GM18873 (cell line): ENCODE results near the gene C6orf62.
"Not testable (repeated sequence)": the region's sequence is repeated elsewhere in the genome, so short reads cannot be mapped to it uniquely, and the experiment has no call there.

ENCODE experiments used
- ATAC-seq: cut with Tn5 transposase; IDR thresholded peaks from one replicate; pipeline ENCODE4 v1.9.1; 2021; ENCODE audit warnings: mild to moderate bottlenecking, moderate library complexity, moderate number of reproducible peaks; ENCODE audit not compliant: unreplicated experiment, low FRiP score

Gene C6orf62

GRCh38 chr6:24704468-24704867 lies 14.5 kb downstream of the C6orf62 start:
- ATAC-seq: no peak

DNA sequence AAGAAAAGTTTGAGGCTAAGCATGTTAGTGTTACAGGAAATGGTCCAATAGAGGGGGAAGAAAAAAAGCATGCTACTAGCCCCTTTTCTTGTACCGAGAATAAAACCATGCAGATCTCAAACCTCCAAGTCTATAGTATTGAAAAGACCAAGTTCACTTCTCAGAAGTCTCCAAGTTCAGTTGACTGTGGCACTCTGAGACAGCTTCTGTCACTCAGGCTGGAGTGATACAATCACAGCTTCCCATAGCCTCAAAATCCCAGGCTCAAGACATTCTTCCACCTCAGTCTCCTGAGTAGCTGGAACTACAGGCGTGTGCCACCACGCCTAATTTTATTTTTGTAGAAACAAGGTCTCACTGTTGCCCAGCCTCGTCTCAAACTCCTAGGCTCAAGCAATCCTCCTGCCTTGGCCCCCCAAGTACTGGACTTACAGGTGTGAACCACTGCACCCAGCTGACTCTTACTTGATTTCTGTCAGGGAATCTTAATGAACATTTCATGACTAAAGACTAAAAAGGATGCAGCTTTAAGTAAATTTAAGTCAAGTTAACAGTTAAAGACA lies 16.2 kb downstream of the C6orf62 start:
- ATAC-seq: no peak

GRCh38 chr6:24699521-24700359 lies 19.2 kb downstream of the C6orf62 start:
- no peak for ATAC-seq

DNA sequence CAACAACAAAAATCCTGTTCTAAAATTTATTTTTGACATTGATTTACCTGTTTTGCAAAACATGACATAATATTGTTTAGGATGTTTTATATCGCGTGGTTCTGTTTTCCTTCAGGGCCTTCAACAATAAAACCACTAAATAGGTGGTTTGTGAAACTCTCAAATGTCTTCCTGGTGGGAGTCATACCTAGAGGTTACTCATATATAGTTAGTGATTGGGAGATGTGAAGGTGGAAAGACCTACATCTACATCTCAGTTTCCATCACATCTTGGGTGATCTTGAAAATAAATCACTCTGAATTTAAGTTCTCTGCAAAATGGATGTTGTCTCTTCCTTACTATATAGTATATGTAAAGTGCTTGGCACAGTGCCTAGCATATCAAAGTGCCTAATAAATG lies 22.9 kb downstream of the C6orf62 start:
- no peak for ATAC-seq

DNA sequence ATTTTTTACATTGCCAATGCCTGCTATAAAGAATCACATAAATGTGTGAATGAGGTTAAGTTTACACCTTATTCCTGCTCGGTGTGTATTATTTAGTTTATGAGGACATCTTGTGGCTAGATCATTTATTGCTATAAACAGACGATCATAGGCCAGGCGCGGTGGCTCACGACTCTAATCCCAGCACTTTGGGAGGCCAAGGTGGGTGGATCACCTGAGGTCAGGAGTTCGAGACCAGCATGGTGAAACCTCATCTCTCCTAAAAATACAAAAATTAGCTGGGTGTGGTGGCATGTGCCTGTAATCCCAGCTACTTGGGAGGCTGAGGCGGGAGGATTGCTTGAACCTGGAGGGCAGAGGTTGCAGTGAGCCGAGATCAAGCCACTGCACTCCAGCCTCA lies 23.3 kb downstream of the C6orf62 start:
- ATAC-seq: not testable (repeated sequence)

DNA sequence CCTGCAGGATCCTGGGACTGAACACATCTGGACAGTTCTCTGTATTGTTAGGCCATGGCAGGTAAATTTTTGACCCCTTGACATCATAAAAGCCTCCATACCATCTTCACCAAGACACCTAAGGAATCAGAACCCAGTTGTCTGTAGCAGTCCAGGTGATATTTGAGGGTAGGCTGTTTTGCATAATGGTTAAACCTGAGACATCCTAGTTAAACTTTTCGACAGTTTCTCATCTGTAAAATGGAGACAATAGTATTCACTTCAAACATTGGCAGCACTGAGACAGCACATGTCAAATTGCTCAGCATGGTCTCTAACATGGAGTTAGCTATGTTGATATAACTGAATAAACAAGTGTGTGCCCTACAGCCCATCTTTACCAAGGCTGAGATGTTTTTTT lies 24.8 kb downstream of the C6orf62 start:
- ATAC-seq: no peak

DNA sequence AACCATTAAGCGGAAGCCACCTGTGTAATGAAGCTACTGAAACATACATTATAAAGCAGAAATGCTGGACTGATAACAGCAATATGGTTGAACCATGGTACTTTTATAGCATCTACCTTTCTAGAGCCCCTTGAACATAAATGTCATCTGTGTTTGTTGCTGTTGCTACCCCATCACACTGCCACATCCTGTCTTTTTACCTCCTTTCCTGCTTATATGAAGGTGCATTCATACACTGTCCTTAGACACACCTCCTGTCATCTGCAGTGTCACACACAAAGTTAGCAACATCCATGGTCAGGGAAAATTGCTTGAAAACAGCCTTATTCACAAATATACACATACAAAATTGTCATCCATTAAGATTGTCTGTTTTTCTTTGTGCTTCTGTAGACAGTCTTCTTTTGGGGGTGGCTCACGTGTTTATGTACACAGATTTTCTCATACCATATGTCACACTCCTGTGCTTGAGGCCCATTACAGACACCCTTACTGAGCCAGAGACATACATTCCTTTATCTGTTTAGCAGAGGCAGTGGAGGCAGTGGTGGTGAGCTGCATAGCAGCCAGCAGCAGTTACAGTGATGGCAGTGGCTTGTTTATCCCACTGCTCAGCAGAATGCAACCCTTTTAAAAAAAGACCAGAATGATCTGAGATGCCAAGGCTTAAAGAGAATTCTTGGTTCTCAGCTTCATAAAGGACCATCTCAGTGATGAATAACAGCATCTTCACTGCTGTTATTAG lies 25.9 kb downstream of the C6orf62 start:
- ATAC-seq: no peak

GRCh38 chr6:24692415-24692814 lies 26.5 kb downstream of the C6orf62 start:
- ATAC-seq: no peak

DNA sequence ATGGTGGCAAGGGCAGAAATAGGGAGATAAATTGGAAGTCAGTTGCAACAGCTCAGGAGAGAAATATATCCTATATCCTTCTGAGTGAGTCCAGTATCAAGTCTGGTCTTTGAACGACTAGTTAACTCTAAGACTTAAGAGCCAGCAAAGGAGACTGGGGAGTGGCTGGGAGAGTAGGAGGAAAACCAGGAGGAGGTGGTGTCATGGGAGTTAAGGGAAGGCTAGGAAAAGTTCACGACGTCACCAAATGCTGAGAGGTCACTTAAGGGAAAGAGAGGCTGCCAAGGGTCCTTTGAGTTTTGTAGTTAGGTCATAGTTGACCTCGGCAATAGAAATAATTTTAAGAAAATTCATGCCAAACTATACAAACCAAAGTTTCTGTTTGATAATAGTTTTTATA lies 27.0 kb downstream of the C6orf62 start:
- ATAC-seq: no peak

DNA sequence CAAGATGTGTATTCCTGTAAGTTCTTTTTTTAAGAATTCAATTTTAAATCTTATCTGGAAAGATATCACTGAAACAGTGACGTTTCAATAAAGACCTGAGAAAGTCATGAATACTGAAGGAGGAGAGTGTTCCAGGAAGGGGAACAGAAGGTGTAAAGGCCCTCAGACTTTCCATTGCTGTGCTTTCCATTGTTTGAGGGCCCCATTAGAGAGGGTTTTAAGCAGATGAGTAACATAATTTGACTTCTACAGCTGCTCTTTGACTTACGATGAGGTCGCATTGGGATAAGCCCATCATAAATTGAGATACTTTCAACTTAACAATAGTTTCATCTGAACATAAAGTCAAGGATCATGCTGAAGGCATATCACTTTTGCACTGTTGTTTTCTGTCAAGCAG lies 27.4 kb downstream of the C6orf62 start:
- no peak for ATAC-seq

- no peak for ATAC-seq
Measured at GRCh38 chr6:24690593-24690992, 28.4 kb downstream of the C6orf62 start.

- ATAC-seq: no peak
Measured at GRCh38 chr6:24689964-24690363, 29.0 kb downstream of the C6orf62 start.

DNA sequence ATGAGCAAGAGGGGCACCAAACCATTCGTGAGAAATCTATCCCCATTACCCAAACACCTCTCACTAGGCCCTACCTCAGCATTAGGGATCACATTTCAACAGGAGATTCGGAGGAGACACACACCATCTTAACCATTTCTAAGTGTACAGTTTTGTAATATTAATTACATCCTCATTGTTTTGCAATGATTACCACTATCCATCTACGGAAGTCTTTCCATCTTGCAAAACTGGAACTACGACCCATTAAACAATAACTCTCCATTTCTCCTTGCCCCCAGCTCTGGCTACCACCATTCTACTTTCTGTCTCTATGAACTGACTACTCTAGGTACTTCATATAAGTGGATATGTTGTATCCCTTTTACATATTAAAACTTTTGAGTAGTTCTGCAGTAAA lies 32.0 kb downstream of the C6orf62 start:
- no peak for ATAC-seq

- ATAC-seq: no peak
Measured at GRCh38 chr6:24686408-24686807, 32.5 kb downstream of the C6orf62 start.

GRCh38 chr6:24683297-24684296 lies 35.4 kb downstream of the C6orf62 start:
- ATAC-seq: no peak

DNA sequence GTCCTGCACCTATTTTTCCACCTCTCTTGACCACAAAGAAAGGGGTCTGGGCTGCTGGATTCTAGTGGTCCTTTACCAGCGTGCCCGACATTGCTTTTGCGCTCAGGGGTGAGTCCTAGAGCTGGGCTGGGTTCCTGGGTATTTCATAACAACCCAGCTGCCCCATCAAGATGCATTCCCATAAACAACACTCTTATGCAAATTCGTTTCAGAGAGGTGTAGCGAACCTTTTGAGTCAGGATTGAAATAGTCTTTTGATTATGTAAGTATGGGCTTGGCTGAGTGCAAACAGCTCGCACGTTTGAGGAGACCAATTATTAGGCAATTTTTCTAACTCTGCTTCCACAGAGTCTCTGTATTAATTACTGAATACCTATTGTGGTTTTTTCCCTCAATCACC lies 38.4 kb downstream of the C6orf62 start:
- no peak for ATAC-seq

- ATAC-seq: not testable (repeated sequence)
Measured at GRCh38 chr6:24678792-24679352, 40.1 kb downstream of the C6orf62 start.

GRCh38 chr6:24673625-24674024 lies 45.3 kb downstream of the C6orf62 start:
- no peak for ATAC-seq

- ATAC-seq: no peak
Measured at GRCh38 chr6:24672620-24673182, 46.3 kb downstream of the C6orf62 start.

GRCh38 chr6:24671077-24671476 lies 47.9 kb downstream of the C6orf62 start:
- ATAC-seq: not testable (repeated sequence)
